ENCODE data around the gene PRPF31. TPM values are rescaled to one million over a fixed set of nuclear protein-coding genes. Genes with fewer than 3 reads are reported as not detected.
A peak's percentile ranks its signal among the peaks of the same experiment; 100 is the strongest.

The PRPF31 gene
- total RNA-seq, 4 donors from 2014 or later: 24.7 to 50.5 (median 34.9) TPM

GRCh38 chr19:54100561-54100960 lies 15.0 kb upstream of the PRPF31 start, which contains the start of gene OSCAR:
Gene OSCAR, minus strand, starts transcription at chr19:54100803. Its CDS starts 11 bp downstream, at chr19:54100792.
- peaks cover 6 to 37% (median 16%) of the 10 kb centered on the region in 4 donors for H3K4me1 ChIP-seq
- in situ Hi-C loops (cut with MboI; ENCODE audit: low pct_ligation_motif_present in 1 of 4, low pct_unique_long_range_greater_than_20kb in 1 of 4, low sequenced_read_pairs in 3 of 4): no loop called here
- DNase-seq: no peak
- H3K36me3 ChIP-seq: no peaks in the 10 kb centered on the region
- WGBS, 2 donors (ENCODE audit: low coverage in 1 of 2): 40 to 63% methylated on average over 1 to 5 of the region's 5 CpGs
- intact Hi-C loops (cut with DNase I; ENCODE audit: low total_unique reads): no loop called here
- H3K27ac ChIP-seq: no peak within 1 kb of the TSS
- H3K27me3 ChIP-seq: no peaks in the 10 kb centered on the region
- TF ChIP-seq CTCF (IDR thresholded peaks at IDR 0.05) (no peak), EP300 (IDR thresholded peaks at IDR 0.05; ENCODE audit: low read depth) (no peak), POLR2A (IDR thresholded peaks at IDR 0.05) (no peak), POLR2AphosphoS5 (IDR thresholded peaks at IDR 0.05) (no peak)
- no peak within 1 kb of the TSS for H3K4me3 ChIP-seq
- no peaks in the 10 kb centered on the region for H3K9me3 ChIP-seq

- no peaks in the 10 kb centered on the region for H3K27me3 ChIP-seq
- in situ Hi-C loops (cut with MboI; ENCODE audit: low pct_ligation_motif_present in 1 of 4, low pct_unique_long_range_greater_than_20kb in 1 of 4, low sequenced_read_pairs in 3 of 4): no loop called here
- H3K36me3 ChIP-seq: peaks cover 0 to 11% (median 5%) of the 10 kb centered on the region in 4 donors
- no peak for TF ChIP-seq CTCF (IDR thresholded peaks at IDR 0.05)
- peak; percentile 84 for TF ChIP-seq POLR2A (IDR thresholded peaks at IDR 0.05)
- TF ChIP-seq POLR2AphosphoS5 (IDR thresholded peaks at IDR 0.05): peak; percentile 56 to 89 (median 88)
- TF ChIP-seq EP300 (IDR thresholded peaks at IDR 0.05; ENCODE audit: low read depth): no peak
- H3K9me3 ChIP-seq: no peaks in the 10 kb centered on the region
- H3K4me1 ChIP-seq: peaks cover 0 to 22% (median 10%) of the 10 kb centered on the region in 4 donors
- WGBS, 2 donors (ENCODE audit: low coverage in 1 of 2): 3% methylated on average over 53 of the region's 54 CpGs; no CpG with 5 or more reads in 1 of the 2 donors
- peak within 1 kb of the TSS; percentile 73 to 95 (median 85) for H3K4me3 ChIP-seq
- peak within 1 kb of the TSS; percentile 77 to 80 (median 78) for H3K27ac ChIP-seq
- intact Hi-C loops (cut with DNase I; ENCODE audit: low total_unique reads): no loop called here
- DNase-seq: peak; percentile 98
Measured at GRCh38 chr19:54102421-54103169, 13.0 kb upstream of the PRPF31 start, which contains the start of gene NDUFA3. Gene NDUFA3, plus strand, starts transcription at chr19:54102855. Its CDS starts 24 bp downstream, at chr19:54102879.

GRCh38 chr19:54104998-54105715 lies 10.4 kb upstream of the PRPF31 start:
- Histone ChIP-seq H3K36me3 (peaks cover 0 to 34% (median 11%) of the 10 kb centered on the region in 4 donors), H3K27ac (no peak overlapping the region), H3K9me3 (no peaks in the 10 kb centered on the region), H3K4me1 (peaks cover 0 to 22% (median 10%) of the 10 kb centered on the region in 4 donors), H3K27me3 (no peaks in the 10 kb centered on the region), H3K4me3 (no peak overlapping the region)
- no peak for TF ChIP-seq CTCF (IDR thresholded peaks at IDR 0.05)
- TF ChIP-seq POLR2AphosphoS5 (IDR thresholded peaks at IDR 0.05): no peak
- no peak for TF ChIP-seq POLR2A (IDR thresholded peaks at IDR 0.05)
- no peak for TF ChIP-seq EP300 (IDR thresholded peaks at IDR 0.05; ENCODE audit: low read depth)
- in situ Hi-C loops (cut with MboI; ENCODE audit: low pct_ligation_motif_present in 1 of 4, low pct_unique_long_range_greater_than_20kb in 1 of 4, low sequenced_read_pairs in 3 of 4) (no loop called here), intact Hi-C loops (cut with DNase I; ENCODE audit: low total_unique reads) (no loop called here)
- DNase-seq: no peak
- WGBS, 2 donors (ENCODE audit: low coverage in 1 of 2): 86 to 92% methylated on average over 4 to 11 of the region's 11 CpGs

GRCh38 chr19:54105796-54106195 lies 9.8 kb upstream of the PRPF31 start:
- in situ Hi-C loops (cut with MboI; ENCODE audit: low pct_ligation_motif_present in 1 of 4, low pct_unique_long_range_greater_than_20kb in 1 of 4, low sequenced_read_pairs in 3 of 4): no loop called here
- intact Hi-C loops (cut with DNase I; ENCODE audit: low total_unique reads): no loop called here
- H3K27ac ChIP-seq: no peak overlapping the region
- H3K27me3 ChIP-seq: no peaks in the 10 kb centered on the region
- peaks cover 0 to 34% (median 11%) of the 10 kb centered on the region in 4 donors for H3K36me3 ChIP-seq
- no peaks in the 10 kb centered on the region for H3K9me3 ChIP-seq
- WGBS, 2 donors (ENCODE audit: low coverage in 1 of 2): 60 to 94% methylated on average over 1 to 10 of the region's 10 CpGs
- no peak overlapping the region for H3K4me3 ChIP-seq
- H3K4me1 ChIP-seq: peaks cover 0 to 22% (median 10%) of the 10 kb centered on the region in 4 donors
- no peak for DNase-seq
- TF ChIP-seq POLR2A (IDR thresholded peaks at IDR 0.05): no peak
- TF ChIP-seq CTCF (IDR thresholded peaks at IDR 0.05): no peak
- no peak for TF ChIP-seq EP300 (IDR thresholded peaks at IDR 0.05; ENCODE audit: low read depth)
- TF ChIP-seq POLR2AphosphoS5 (IDR thresholded peaks at IDR 0.05): no peak
